ENCODE data around the gene ARID1B.

ARID1B gene

GRCh38 chr6:156773476-156773875 is 3.7 kb upstream of the ARID1B start:
- Histone ChIP-seq H3K4me1 (ENCODE audit: insufficient read depth, low read length, severe bottlenecking) (peaks cover 45% of the 10 kb centered on the region), H3K36me3 (ENCODE audit: insufficient read depth, low read length) (peaks cover 4% of the 10 kb centered on the region; the same call in 1 of the 2 replicates), H3K4me3 (ENCODE audit: low read depth, low read length, poor library complexity, severe bottlenecking) (no peak overlapping the region), H3K4me2 (ENCODE audit: low read length) (no peak overlapping the region), H3K9ac (ENCODE audit: low read length) (no peak overlapping the region), H2AFZ (ENCODE audit: low read length) (no peak overlapping the region), H3K79me2 (ENCODE audit: insufficient read depth, low read length) (no peaks in the 10 kb centered on the region), H4K20me1 (ENCODE audit: insufficient read depth, low read length) (no peaks in the 10 kb centered on the region), H3K27me3 (ENCODE audit: insufficient read depth, low read length) (no peaks in the 10 kb centered on the region), H3F3A (ENCODE audit: insufficient read depth, low read length) (no peaks in the 10 kb centered on the region), H3K27ac (ENCODE audit: low read depth, low read length, poor library complexity, severe bottlenecking) (no peak overlapping the region), H3K9me3 (ENCODE audit: low read length) (no peaks in the 10 kb centered on the region), H3K9me2 (ENCODE audit: low read depth, low read length) (no peaks in the 10 kb centered on the region)
- TF ChIP-seq CTCF (IDR thresholded peaks at IDR 0.05; ENCODE audit: low read length) (no peak), EZH2 (IDR thresholded peaks at IDR 0.05; ENCODE audit: borderline replicate concordance, low read length) (no peak)

DNA sequence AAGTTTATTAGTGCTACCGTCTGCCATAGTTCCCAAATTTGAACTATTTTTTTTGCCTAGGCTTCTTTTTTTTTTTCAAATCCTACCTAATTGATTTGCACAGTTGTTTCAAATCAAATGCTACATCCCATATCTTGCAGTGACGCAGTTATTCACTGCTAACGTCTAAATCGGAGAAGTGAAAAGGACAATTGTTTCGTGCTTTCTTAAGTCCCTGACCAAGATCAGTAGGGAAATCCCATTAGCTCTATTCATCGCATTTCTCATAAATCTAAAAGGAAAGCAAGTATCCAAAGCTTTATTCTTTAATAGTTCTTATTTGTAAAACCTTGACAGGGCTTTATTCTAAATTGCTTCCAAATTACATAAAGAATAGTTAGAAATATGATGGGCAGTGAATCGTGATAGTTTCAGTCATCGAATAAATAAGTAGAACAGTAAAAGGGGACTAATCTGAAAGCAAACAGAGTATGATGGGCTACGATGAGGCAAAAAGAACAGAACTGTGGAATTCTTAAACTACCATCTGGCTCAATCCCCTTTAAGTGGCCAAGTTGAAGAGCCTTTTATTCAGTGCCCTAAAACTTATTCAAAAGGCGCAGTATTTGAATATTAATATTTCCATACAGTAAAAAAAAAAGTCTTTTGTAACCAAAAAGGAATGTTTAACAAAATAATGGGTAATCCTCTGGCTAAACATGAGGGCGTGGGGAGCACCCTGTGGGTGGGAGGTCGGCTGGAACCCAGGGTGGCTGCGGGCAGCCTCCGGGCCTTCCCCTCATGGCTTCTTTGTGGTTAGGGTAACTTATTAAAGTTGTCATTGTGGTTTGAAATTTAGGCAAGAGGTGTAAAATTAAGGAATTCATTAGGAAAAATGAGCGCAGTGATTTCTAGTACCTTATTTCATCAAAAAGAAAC is 3.0 kb upstream of the ARID1B start:
- H4K20me1 ChIP-seq (ENCODE audit: insufficient read depth, low read length) = no peaks in the 10 kb centered on the region
- H3K9me2 ChIP-seq (ENCODE audit: low read depth, low read length) = no peaks in the 10 kb centered on the region
- H3K27me3 ChIP-seq (ENCODE audit: insufficient read depth, low read length) = no peaks in the 10 kb centered on the region
- no peak overlapping the region for H3K4me2 ChIP-seq (ENCODE audit: low read length)
- peaks cover 4% of the 10 kb centered on the region; the same call in 1 of the 2 replicates for H3K36me3 ChIP-seq (ENCODE audit: insufficient read depth, low read length)
- peaks cover 38% of the 10 kb centered on the region for H3K4me1 ChIP-seq (ENCODE audit: insufficient read depth, low read length, severe bottlenecking)
- H3K9ac ChIP-seq (ENCODE audit: low read length) = no peak overlapping the region
- no peak overlapping the region for H3K27ac ChIP-seq (ENCODE audit: low read depth, low read length, poor library complexity, severe bottlenecking)
- no peaks in the 10 kb centered on the region for H3K9me3 ChIP-seq (ENCODE audit: low read length)
- no peaks in the 10 kb centered on the region; the same call in 1 of the 2 replicates for H3K79me2 ChIP-seq (ENCODE audit: insufficient read depth, low read length)
- no peak for TF ChIP-seq EZH2 (IDR thresholded peaks at IDR 0.05; ENCODE audit: borderline replicate concordance, low read length)
- no peak for TF ChIP-seq CTCF (IDR thresholded peaks at IDR 0.05; ENCODE audit: low read length)
- no peaks in the 10 kb centered on the region for H3F3A ChIP-seq (ENCODE audit: insufficient read depth, low read length)
- H2AFZ ChIP-seq (ENCODE audit: low read length) = no peak overlapping the region
- H3K4me3 ChIP-seq (ENCODE audit: low read depth, low read length, poor library complexity, severe bottlenecking) = no peak overlapping the region

- peaks cover 30% of the 10 kb centered on the region for H3K4me1 ChIP-seq (ENCODE audit: insufficient read depth, low read length, severe bottlenecking)
- no peaks in the 10 kb centered on the region for H4K20me1 ChIP-seq (ENCODE audit: insufficient read depth, low read length)
- H3K36me3 ChIP-seq (ENCODE audit: insufficient read depth, low read length) = peaks cover 4% of the 10 kb centered on the region; the same call in 1 of the 2 replicates
- H3F3A ChIP-seq (ENCODE audit: insufficient read depth, low read length) = no peaks in the 10 kb centered on the region
- no peak overlapping the region for H3K9ac ChIP-seq (ENCODE audit: low read length)
- H3K27ac ChIP-seq (ENCODE audit: low read depth, low read length, poor library complexity, severe bottlenecking) = no peak overlapping the region
- peaks cover 4% of the 10 kb centered on the region for H3K79me2 ChIP-seq (ENCODE audit: insufficient read depth, low read length)
- H3K4me2 ChIP-seq (ENCODE audit: low read length) = no peak overlapping the region
- no peaks in the 10 kb centered on the region for H3K9me2 ChIP-seq (ENCODE audit: low read depth, low read length)
- TF ChIP-seq CTCF (IDR thresholded peaks at IDR 0.05; ENCODE audit: low read length) = no peak
- no peak for TF ChIP-seq EZH2 (IDR thresholded peaks at IDR 0.05; ENCODE audit: borderline replicate concordance, low read length)
- H3K4me3 ChIP-seq (ENCODE audit: low read depth, low read length, poor library complexity, severe bottlenecking) = no peak overlapping the region
- H3K27me3 ChIP-seq (ENCODE audit: insufficient read depth, low read length) = no peaks in the 10 kb centered on the region
- no peaks in the 10 kb centered on the region for H3K9me3 ChIP-seq (ENCODE audit: low read length)
- H2AFZ ChIP-seq (ENCODE audit: low read length) = no peak overlapping the region
Observed at GRCh38 chr6:156774863-156775405, 2.2 kb upstream of the ARID1B start.

Measured in OCI-LY1 (cell line).